ENCODE data around the gene ADD1.

Gene ADD1

GRCh38 chr4:2835978-2836377 is 7.7 kb upstream of the ADD1 start:
- DNase-seq, result no peak

GRCh38 chr4:2836391-2836859 is 7.2 kb upstream of the ADD1 start:
- no peak for DNase-seq

- no peak for DNase-seq
Measured at GRCh38 chr4:2837110-2837903, 6.3 kb upstream of the ADD1 start.

- peak; percentile 81 for DNase-seq
Measured at GRCh38 chr4:2837904-2838496, 5.6 kb upstream of the ADD1 start.

GRCh38 chr4:2839060-2839459 is 4.6 kb upstream of the ADD1 start:
- no peak for DNase-seq

GRCh38 chr4:2842687-2843262 is 869 bp upstream of the ADD1 start:
- no peak for DNase-seq

GRCh38 chr4:2843941-2844584 is 419 bp downstream of the ADD1 start:
- no peak for DNase-seq

GRCh38 chr4:2846172-2846571 is 2.5 kb downstream of the ADD1 start:
- DNase-seq, result no peak

GRCh38 chr4:2847302-2847871 is 3.7 kb downstream of the ADD1 start:
- no peak for DNase-seq

GRCh38 chr4:2848449-2848848 is 4.8 kb downstream of the ADD1 start:
- no peak for DNase-seq

GRCh38 chr4:2849267-2850152 is 5.9 kb downstream of the ADD1 start:
- no peak for DNase-seq

- DNase-seq, result peak; percentile 50
Measured at GRCh38 chr4:2850966-2851798, 7.5 kb downstream of the ADD1 start.

- no peak for DNase-seq
Measured at GRCh38 chr4:2852481-2852921, 8.9 kb downstream of the ADD1 start.

- no peak for DNase-seq
Measured at GRCh38 chr4:2855584-2855983, 11.9 kb downstream of the ADD1 start.

- no peak for DNase-seq
Measured at GRCh38 chr4:2856266-2856665, 12.6 kb downstream of the ADD1 start.

GRCh38 chr4:2857349-2857927 is 13.8 kb downstream of the ADD1 start:
- no peak for DNase-seq

- no peak for DNase-seq
Measured at GRCh38 chr4:2858451-2859217, 15.0 kb downstream of the ADD1 start.

- DNase-seq, result no peak
Measured at GRCh38 chr4:2859514-2859913, 15.9 kb downstream of the ADD1 start.

- DNase-seq, result no peak
Measured at GRCh38 chr4:2860391-2861348, 17.0 kb downstream of the ADD1 start.
